C4-2B (cell line): ENCODE results near the gene GPD2.

Experiments used
- H3K27ac ChIP-seq: fragments of 450-650 bp; 2 replicates; pipeline ENCODE4 v1.5.1; 2017
- CTCF ChIP-seq: fragments of 450-650 bp; conservative IDR thresholded peaks from 2 replicates; pipeline ENCODE4 v1.5.1; 2017; ENCODE audit warnings: mild to moderate bottlenecking
- ZFX ChIP-seq: fragments of 450-650 bp; IDR thresholded peaks from 2 replicates; pipeline ENCODE4 v1.6.1; 2017

GPD2 gene

GRCh38 chr2:156437272-156437930, 1.2 kb downstream of the GPD2 start:
- H3K27ac ChIP-seq, result peak overlapping the region; percentile 98; the same call in 1 of the 2 replicates
- TF ChIP-seq CTCF, result no peak
- no peak for TF ChIP-seq ZFX

GRCh38 chr2:156437931-156438410, 1.8 kb downstream of the GPD2 start:
- no peak for TF ChIP-seq CTCF
- no peak for TF ChIP-seq ZFX
- H3K27ac ChIP-seq, result no peak overlapping the region

GRCh38 chr2:156443089-156443488, 6.9 kb downstream of the GPD2 start:
- no peak for TF ChIP-seq ZFX
- no peak for TF ChIP-seq CTCF

GRCh38 chr2:156445296-156446220, 9.4 kb downstream of the GPD2 start:
- no peak overlapping the region for H3K27ac ChIP-seq
- TF ChIP-seq ZFX, result no peak
- no peak for TF ChIP-seq CTCF

More at GRCh38 chr2:156443089-156443488, 6.9 kb downstream of the GPD2 start:
- H3K27ac ChIP-seq, result no peak overlapping the region

GRCh38 chr2:156447761-156448160, 11.6 kb downstream of the GPD2 start:
- no peak for TF ChIP-seq CTCF
- TF ChIP-seq ZFX, result no peak
- no peak overlapping the region for H3K27ac ChIP-seq

- no peak overlapping the region for H3K27ac ChIP-seq
- TF ChIP-seq CTCF, result no peak
- TF ChIP-seq ZFX, result no peak
Measured at GRCh38 chr2:156448766-156449165, 12.6 kb downstream of the GPD2 start.

- TF ChIP-seq ZFX (no peak), CTCF (no peak)
- no peak overlapping the region for H3K27ac ChIP-seq
Measured at GRCh38 chr2:156452971-156453370, 16.8 kb downstream of the GPD2 start.
